GM21737 (cell line): ENCODE results near the gene FGF3.

Experiments used
- ATAC-seq: cut with Tn5 transposase; IDR thresholded peaks from one replicate; pipeline ENCODE4 v1.9.1; 2021; ENCODE audit warnings: mild to moderate bottlenecking, moderate library complexity; ENCODE audit not compliant: unreplicated experiment

The FGF3 gene

GRCh38 chr11:69818603-69819441, at the start of gene FGF3:
TSS of gene FGF3 (minus strand) at chr11:69819416. CDS start at chr11:69818933, 483 bp downstream.
- ATAC-seq = no peak

- no peak for ATAC-seq
These were observed 49.7 kb upstream of the FGF3 start for GRCh38 chr11:69868871-69869270.

GRCh38 chr11:69868006-69868810, 49.0 kb upstream of the FGF3 start:
- ATAC-seq = no peak

- ATAC-seq = no peak
These were observed 48.1 kb upstream of the FGF3 start for GRCh38 chr11:69867076-69868005.

- no peak for ATAC-seq
These were observed 47.4 kb upstream of the FGF3 start for GRCh38 chr11:69866648-69867047.

- no peak for ATAC-seq
These were observed 46.5 kb upstream of the FGF3 start for GRCh38 chr11:69865707-69866106.

GRCh38 chr11:69864686-69865661, 45.8 kb upstream of the FGF3 start:
- ATAC-seq = no peak

- no peak for ATAC-seq
These were observed 44.5 kb upstream of the FGF3 start for GRCh38 chr11:69863544-69864200.

- ATAC-seq = no peak
These were observed 43.8 kb upstream of the FGF3 start for GRCh38 chr11:69862797-69863543.

GRCh38 chr11:69862331-69862771, 43.1 kb upstream of the FGF3 start:
- no peak for ATAC-seq

GRCh38 chr11:69861901-69862300, 42.7 kb upstream of the FGF3 start:
- ATAC-seq = no peak

- no peak for ATAC-seq
These were observed 41.7 kb upstream of the FGF3 start for GRCh38 chr11:69860796-69861445.

- no peak for ATAC-seq
These were observed 41.0 kb upstream of the FGF3 start for GRCh38 chr11:69860244-69860643.

- no peak for ATAC-seq
These were observed 40.2 kb upstream of the FGF3 start for GRCh38 chr11:69859275-69859934.

GRCh38 chr11:69855421-69855820, 36.2 kb upstream of the FGF3 start:
- ATAC-seq = no peak

GRCh38 chr11:69854713-69855112, 35.5 kb upstream of the FGF3 start:
- no peak for ATAC-seq

GRCh38 chr11:69852056-69852455, 32.8 kb upstream of the FGF3 start:
- no peak for ATAC-seq
